22Rv1 (cell line): ENCODE measurements around the gene HMOX1.
"Not testable (repeated sequence)": the region's sequence is repeated elsewhere in the genome, so short reads cannot be mapped to it uniquely, and the experiment has no call there.

Source experiments
- CTCF ChIP-seq: fragments of 450-650 bp; IDR thresholded peaks from 2 replicates; pipeline ENCODE4 v1.5.1; 2017; ENCODE audit warnings: mild to moderate bottlenecking
- ZFX ChIP-seq: fragments of 450-650 bp; IDR thresholded peaks from 2 replicates; pipeline ENCODE4 v1.6.1; 2017; ENCODE audit warnings: antibody characterized with exemption, borderline replicate concordance

- not testable (repeated sequence) for TF ChIP-seq CTCF, ZFX
Observed at GRCh38 chr22:35364230-35364629, 16.7 kb upstream of the HMOX1 start.
